ENCODE measurements around the gene SCML2. TPM values are rescaled to one million over a fixed set of nuclear protein-coding genes. Genes with fewer than 3 reads are reported as not detected.

The SCML2 gene
- total and polyA plus RNA-seq, 2 experiments from 2014 or later: 20.3 to 21.5 TPM

DNA sequence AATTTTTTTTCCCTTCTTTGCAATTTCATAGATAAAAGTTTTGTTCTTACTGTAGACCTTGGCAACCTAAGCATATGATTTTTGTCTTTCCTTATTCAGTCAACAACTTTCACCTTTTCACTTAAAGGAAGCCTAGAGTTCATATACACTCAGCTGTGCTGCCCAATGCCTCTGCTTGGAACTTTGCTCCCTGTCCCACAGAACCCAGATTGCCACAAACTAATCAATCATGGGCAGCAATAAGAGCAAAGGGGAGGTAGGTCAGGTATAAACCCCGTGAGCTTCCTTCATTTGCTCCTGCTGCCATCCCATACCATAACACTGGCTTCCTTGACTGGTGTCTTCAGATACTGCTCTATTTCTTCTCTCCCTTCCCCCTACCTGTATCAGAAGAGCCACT lies 82.8 kb downstream of the SCML2 start:
- H3K9me3 Mint-ChIP-seq: peaks cover 18% of the 10 kb centered on the region
- Histone ChIP-seq H4K20me1 (replicated peaks; ENCODE audit: insufficient read depth) (no peaks in the 10 kb centered on the region), H3K9me2 (ENCODE audit: insufficient read depth) (no peaks in the 10 kb centered on the region), H3K79me2 (replicated peaks; ENCODE audit: insufficient read depth) (no peaks in the 10 kb centered on the region), H3F3A (replicated peaks; ENCODE audit: low read depth) (no peaks in the 10 kb centered on the region), H3K27me3 (ENCODE audit: insufficient read depth) (no peaks in the 10 kb centered on the region), H3K4me1 (ENCODE audit: insufficient read depth) (no peaks in the 10 kb centered on the region), H3K4me2 (no peak overlapping the region), H2AFZ (no peak overlapping the region), H3K36me3 (ENCODE audit: insufficient read depth) (no peaks in the 10 kb centered on the region), H3K4me3 (no peak overlapping the region), H3K27ac (ENCODE audit: low read depth) (no peak overlapping the region)
- peaks cover 25% of the 10 kb centered on the region for H3K36me3 Mint-ChIP-seq (ENCODE audit: low read depth)
- peaks cover 2% of the 10 kb centered on the region for H3K27me3 Mint-ChIP-seq (ENCODE audit: insufficient read depth, low read depth, poor library complexity)
- H3K27ac Mint-ChIP-seq: no peak overlapping the region
- peaks cover 7% of the 10 kb centered on the region; the same call in 1 of the 3 replicates for H3K4me1 Mint-ChIP-seq
- TF ChIP-seq EZH2 (IDR thresholded peaks at IDR 0.05; ENCODE audit: low read depth, unreplicated experiment) (no peak), NANOG (IDR thresholded peaks at IDR 0.05; ENCODE audit: borderline replicate concordance) (no peak), ZNF114 (CRISPR knock-in tag; IDR thresholded peaks at IDR 0.05) (no peak), EZH2phosphoT487 (IDR thresholded peaks at IDR 0.05; ENCODE audit: unreplicated experiment) (no peak), JUNB (IDR thresholded peaks at IDR 0.05; ENCODE audit: unreplicated experiment) (no peak)
- TF ChIP-seq, protein P1, sequence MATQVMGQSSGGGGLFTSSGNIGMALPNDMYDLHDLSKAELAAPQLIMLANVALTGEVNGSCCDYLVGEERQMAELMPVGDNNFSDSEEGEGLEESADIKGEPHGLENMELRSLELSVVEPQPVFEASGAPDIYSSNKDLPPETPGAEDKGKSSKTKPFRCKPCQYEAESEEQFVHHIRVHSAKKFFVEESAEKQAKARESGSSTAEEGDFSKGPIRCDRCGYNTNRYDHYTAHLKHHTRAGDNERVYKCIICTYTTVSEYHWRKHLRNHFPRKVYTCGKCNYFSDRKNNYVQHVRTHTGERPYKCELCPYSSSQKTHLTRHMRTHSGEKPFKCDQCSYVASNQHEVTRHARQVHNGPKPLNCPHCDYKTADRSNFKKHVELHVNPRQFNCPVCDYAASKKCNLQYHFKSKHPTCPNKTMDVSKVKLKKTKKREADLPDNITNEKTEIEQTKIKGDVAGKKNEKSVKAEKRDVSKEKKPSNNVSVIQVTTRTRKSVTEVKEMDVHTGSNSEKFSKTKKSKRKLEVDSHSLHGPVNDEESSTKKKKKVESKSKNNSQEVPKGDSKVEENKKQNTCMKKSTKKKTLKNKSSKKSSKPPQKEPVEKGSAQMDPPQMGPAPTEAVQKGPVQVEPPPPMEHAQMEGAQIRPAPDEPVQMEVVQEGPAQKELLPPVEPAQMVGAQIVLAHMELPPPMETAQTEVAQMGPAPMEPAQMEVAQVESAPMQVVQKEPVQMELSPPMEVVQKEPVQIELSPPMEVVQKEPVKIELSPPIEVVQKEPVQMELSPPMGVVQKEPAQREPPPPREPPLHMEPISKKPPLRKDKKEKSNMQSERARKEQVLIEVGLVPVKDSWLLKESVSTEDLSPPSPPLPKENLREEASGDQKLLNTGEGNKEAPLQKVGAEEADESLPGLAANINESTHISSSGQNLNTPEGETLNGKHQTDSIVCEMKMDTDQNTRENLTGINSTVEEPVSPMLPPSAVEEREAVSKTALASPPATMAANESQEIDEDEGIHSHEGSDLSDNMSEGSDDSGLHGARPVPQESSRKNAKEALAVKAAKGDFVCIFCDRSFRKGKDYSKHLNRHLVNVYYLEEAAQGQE (IDR thresholded peaks at IDR 0.05; ENCODE audit: unreplicated experiment): no peak
- TF ChIP-seq, protein P2, sequence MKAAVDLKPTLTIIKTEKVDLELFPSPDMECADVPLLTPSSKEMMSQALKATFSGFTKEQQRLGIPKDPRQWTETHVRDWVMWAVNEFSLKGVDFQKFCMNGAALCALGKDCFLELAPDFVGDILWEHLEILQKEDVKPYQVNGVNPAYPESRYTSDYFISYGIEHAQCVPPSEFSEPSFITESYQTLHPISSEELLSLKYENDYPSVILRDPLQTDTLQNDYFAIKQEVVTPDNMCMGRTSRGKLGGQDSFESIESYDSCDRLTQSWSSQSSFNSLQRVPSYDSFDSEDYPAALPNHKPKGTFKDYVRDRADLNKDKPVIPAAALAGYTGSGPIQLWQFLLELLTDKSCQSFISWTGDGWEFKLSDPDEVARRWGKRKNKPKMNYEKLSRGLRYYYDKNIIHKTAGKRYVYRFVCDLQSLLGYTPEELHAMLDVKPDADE (IDR thresholded peaks at IDR 0.05): no peak
- TF ChIP-seq, protein P3, sequence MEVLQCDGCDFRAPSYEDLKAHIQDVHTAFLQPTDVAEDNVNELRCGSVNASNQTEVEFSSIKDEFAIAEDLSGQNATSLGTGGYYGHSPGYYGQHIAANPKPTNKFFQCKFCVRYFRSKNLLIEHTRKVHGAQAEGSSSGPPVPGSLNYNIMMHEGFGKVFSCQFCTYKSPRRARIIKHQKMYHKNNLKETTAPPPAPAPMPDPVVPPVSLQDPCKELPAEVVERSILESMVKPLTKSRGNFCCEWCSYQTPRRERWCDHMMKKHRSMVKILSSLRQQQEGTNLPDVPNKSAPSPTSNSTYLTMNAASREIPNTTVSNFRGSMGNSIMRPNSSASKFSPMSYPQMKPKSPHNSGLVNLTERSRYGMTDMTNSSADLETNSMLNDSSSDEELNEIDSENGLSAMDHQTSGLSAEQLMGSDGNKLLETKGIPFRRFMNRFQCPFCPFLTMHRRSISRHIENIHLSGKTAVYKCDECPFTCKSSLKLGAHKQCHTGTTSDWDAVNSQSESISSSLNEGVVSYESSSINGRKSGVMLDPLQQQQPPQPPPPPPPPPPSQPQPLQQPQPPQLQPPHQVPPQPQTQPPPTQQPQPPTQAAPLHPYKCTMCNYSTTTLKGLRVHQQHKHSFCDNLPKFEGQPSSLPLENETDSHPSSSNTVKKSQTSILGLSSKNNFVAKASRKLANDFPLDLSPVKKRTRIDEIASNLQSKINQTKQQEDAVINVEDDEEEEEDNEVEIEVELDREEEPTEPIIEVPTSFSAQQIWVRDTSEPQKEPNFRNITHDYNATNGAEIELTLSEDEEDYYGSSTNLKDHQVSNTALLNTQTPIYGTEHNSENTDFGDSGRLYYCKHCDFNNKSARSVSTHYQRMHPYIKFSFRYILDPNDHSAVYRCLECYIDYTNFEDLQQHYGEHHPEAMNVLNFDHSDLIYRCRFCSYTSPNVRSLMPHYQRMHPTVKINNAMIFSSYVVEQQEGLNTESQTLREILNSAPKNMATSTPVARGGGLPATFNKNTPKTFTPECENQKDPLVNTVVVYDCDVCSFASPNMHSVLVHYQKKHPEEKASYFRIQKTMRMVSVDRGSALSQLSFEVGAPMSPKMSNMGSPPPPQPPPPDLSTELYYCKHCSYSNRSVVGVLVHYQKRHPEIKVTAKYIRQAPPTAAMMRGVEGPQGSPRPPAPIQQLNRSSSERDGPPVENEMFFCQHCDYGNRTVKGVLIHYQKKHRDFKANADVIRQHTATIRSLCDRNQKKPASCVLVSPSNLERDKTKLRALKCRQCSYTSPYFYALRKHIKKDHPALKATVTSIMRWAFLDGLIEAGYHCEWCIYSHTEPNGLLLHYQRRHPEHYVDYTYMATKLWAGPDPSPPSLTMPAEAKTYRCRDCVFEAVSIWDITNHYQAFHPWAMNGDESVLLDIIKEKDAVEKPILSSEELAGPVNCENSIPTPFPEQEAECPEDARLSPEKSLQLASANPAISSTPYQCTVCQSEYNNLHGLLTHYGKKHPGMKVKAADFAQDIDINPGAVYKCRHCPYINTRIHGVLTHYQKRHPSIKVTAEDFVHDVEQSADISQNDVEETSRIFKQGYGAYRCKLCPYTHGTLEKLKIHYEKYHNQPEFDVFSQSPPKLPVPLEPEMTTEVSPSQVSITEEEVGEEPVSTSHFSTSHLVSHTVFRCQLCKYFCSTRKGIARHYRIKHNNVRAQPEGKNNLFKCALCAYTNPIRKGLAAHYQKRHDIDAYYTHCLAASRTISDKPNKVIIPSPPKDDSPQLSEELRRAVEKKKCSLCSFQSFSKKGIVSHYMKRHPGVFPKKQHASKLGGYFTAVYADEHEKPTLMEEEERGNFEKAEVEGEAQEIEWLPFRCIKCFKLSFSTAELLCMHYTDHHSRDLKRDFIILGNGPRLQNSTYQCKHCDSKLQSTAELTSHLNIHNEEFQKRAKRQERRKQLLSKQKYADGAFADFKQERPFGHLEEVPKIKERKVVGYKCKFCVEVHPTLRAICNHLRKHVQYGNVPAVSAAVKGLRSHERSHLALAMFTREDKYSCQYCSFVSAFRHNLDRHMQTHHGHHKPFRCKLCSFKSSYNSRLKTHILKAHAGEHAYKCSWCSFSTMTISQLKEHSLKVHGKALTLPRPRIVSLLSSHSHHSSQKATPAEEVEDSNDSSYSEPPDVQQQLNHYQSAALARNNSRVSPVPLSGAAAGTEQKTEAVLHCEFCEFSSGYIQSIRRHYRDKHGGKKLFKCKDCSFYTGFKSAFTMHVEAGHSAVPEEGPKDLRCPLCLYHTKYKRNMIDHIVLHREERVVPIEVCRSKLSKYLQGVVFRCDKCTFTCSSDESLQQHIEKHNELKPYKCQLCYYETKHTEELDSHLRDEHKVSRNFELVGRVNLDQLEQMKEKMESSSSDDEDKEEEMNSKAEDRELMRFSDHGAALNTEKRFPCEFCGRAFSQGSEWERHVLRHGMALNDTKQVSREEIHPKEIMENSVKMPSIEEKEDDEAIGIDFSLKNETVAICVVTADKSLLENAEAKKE (CRISPR knock-in tag; IDR thresholded peaks at IDR 0.05): no peak
- ATAC-seq (no peak), DNase-seq (ENCODE audit: low spot score) (no peak)
- H3K4me3 Mint-ChIP-seq: no peak overlapping the region
